GM19025 (cell line): ENCODE data around the gene LTB4R.

Experiments used
- ATAC-seq: cut with Tn5 transposase; IDR thresholded peaks from one replicate; pipeline ENCODE4 v1.9.1; 2021; ENCODE audit warnings: mild to moderate bottlenecking, low read depth, moderate library complexity; ENCODE audit not compliant: unreplicated experiment

The LTB4R gene

GRCh38 chr14:24310646-24311604, at the start of gene LTB4R:
TSS of gene LTB4R (plus strand) at chr14:24311502. CDS start at chr14:24315652, 4,150 bp downstream.
- peak; percentile 66 for ATAC-seq

- no peak for ATAC-seq
Observed at GRCh38 chr14:24261969-24262327, 49.4 kb upstream of the LTB4R start.

- no peak for ATAC-seq
Observed at GRCh38 chr14:24262821-24263733, 48.2 kb upstream of the LTB4R start, which contains the start of gene TGM1. TSS of gene TGM1 (minus strand) at chr14:24263177. CDS start at chr14:24262352, 825 bp downstream.

- no peak for ATAC-seq
Observed at GRCh38 chr14:24263848-24264247, 47.5 kb upstream of the LTB4R start.

- no peak for ATAC-seq
Observed at GRCh38 chr14:24264298-24264697, 47.0 kb upstream of the LTB4R start.

- no peak for ATAC-seq
Observed at GRCh38 chr14:24266344-24267244, 44.7 kb upstream of the LTB4R start.

- ATAC-seq, result no peak
Observed at GRCh38 chr14:24267516-24267915, 43.8 kb upstream of the LTB4R start.

- ATAC-seq, result no peak
Observed at GRCh38 chr14:24268225-24268624, 43.1 kb upstream of the LTB4R start.

GRCh38 chr14:24269368-24269767, 41.9 kb upstream of the LTB4R start:
- no peak for ATAC-seq

- no peak for ATAC-seq
Observed at GRCh38 chr14:24269910-24270536, 41.3 kb upstream of the LTB4R start.

- ATAC-seq, result no peak
Observed at GRCh38 chr14:24270537-24271133, 40.7 kb upstream of the LTB4R start.

GRCh38 chr14:24271134-24271833, 40.0 kb upstream of the LTB4R start, which contains the start of gene RABGGTA:
TSS of gene RABGGTA (minus strand) at chr14:24271597. CDS start at chr14:24271115, 482 bp downstream.
- ATAC-seq, result peak; percentile 88

- no peak for ATAC-seq
Observed at GRCh38 chr14:24271834-24272263, 39.5 kb upstream of the LTB4R start.

GRCh38 chr14:24272467-24272866, 38.8 kb upstream of the LTB4R start:
- no peak for ATAC-seq

- no peak for ATAC-seq
Observed at GRCh38 chr14:24273422-24273998, 37.8 kb upstream of the LTB4R start.

- ATAC-seq, result peak; percentile 31
Observed at GRCh38 chr14:24274101-24274543, 37.2 kb upstream of the LTB4R start.

GRCh38 chr14:24277071-24277470, 34.2 kb upstream of the LTB4R start:
- no peak for ATAC-seq
